Activated CD4-positive, alpha-beta T cell treated with anti-CD3 and anti-CD28 coated beads, Interleukin-2, amount 10 ng/mL, durations not matched to agents 24 days and 14 days (primary cell): Measurements from ENCODE around the gene COL28A1. TPM values are rescaled to one million over a fixed set of nuclear protein-coding genes. Genes with fewer than 3 reads are reported as not detected.
"Not testable (repeated sequence)": the region's sequence is repeated elsewhere in the genome, so short reads cannot be mapped to it uniquely, and the experiment has no call there.

Experiments used
- DNase-seq: peaks from one replicate; pipeline ENCODE4 v3.0.0; 2022
- H3K27ac Mint-ChIP-seq: one replicate; pipeline ENCODE4 v1.8.0; 2022; ENCODE audit warnings: mild to moderate bottlenecking, mixed read lengths
- H3K27me3 Mint-ChIP-seq: one replicate; pipeline ENCODE4 v1.8.0; 2022; ENCODE audit warnings: mixed read lengths
- H3K36me3 Mint-ChIP-seq: one replicate; pipeline ENCODE4 v1.8.0; 2022; ENCODE audit warnings: low read depth, mild to moderate bottlenecking, mixed read lengths
- H3K4me1 Mint-ChIP-seq: one replicate; pipeline ENCODE4 v1.8.0; 2021; ENCODE audit warnings: mixed read lengths
- H3K4me3 Mint-ChIP-seq: one replicate; pipeline ENCODE4 v1.8.0; 2022; ENCODE audit warnings: mild to moderate bottlenecking, moderate library complexity, mixed read lengths
- H3K9me3 Mint-ChIP-seq: one replicate; pipeline ENCODE4 v1.8.0; 2021; ENCODE audit warnings: mixed read lengths
- intact Hi-C: fragments of 100-400 bp; cut with micrococcal nuclease; formaldehyde crosslinking; loops from one replicate; pipeline ENCODE4 v1.15.1; 2023
- total RNA-seq: library from RNA; stranded (reverse); gene quantifications from 2 replicates; pipeline ENCODE4 v1.2.3, GENCODE V29; 2022

Gene COL28A1
- total RNA-seq, 1 donor from 2014 or later = not detected

GRCh38 chr7:7495171-7495570, 40.5 kb downstream of the COL28A1 start:
- Mint-ChIP-seq H3K36me3 (no peaks in the 10 kb centered on the region), H3K4me3 (no peak overlapping the region), H3K9me3 (no peaks in the 10 kb centered on the region), H3K4me1 (no peaks in the 10 kb centered on the region), H3K27me3 (no peaks in the 10 kb centered on the region), H3K27ac (no peak overlapping the region)
- intact Hi-C loops = no loop called here
- DNase-seq = no peak

DNA sequence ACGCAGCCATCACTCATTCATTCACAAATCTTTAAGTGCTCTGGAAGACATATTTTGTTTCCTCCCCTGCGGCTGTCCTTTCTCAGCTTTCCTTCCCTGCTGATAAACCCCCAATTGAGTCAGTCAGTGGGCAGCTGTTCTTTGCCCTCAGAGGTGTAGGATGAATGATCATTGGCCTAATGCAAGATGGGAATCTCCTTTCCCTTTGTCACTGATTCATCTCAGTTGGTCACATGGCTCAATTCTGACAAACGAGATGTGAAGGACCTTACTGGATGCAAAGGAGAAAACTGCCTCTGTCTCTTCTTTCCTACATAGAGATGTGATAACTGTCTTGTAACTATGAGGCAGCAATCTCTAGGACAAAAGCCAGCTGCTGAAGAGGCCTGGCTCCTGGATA, 44.6 kb downstream of the COL28A1 start:
- Mint-ChIP-seq H3K4me3 (no peak overlapping the region), H3K27me3 (no peaks in the 10 kb centered on the region), H3K36me3 (no peaks in the 10 kb centered on the region), H3K4me1 (no peaks in the 10 kb centered on the region), H3K27ac (no peak overlapping the region), H3K9me3 (no peaks in the 10 kb centered on the region)
- intact Hi-C loops = no loop called here
- DNase-seq = no peak

- Mint-ChIP-seq H3K9me3 (no peaks in the 10 kb centered on the region), H3K27ac (no peak overlapping the region), H3K4me1 (no peaks in the 10 kb centered on the region), H3K4me3 (no peak overlapping the region), H3K36me3 (no peaks in the 10 kb centered on the region), H3K27me3 (peaks cover 1% of the 10 kb centered on the region)
- no peak for DNase-seq
- intact Hi-C loops = no loop called here
Measured at GRCh38 chr7:7490003-7490402, 45.7 kb downstream of the COL28A1 start.

DNA sequence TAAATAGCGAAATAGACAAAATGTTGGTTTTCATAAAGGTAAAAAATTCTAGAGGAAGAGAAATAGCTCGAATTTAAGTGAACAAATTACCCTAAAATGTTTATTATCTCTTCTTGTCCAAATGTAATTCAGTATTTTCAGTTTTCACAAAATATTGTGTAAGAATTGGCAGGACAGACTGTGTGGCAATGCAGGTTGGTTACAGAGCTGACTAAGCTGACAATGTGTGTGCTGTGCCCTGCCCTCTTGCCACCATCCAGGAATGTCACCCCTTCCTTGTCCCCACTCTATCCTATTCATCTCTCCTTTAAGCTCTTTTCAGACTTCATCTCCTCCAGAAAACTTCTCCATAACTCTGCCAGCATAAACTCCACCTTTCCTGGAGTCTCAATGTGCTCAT, 46.1 kb downstream of the COL28A1 start:
- Mint-ChIP-seq H3K4me1 (no peaks in the 10 kb centered on the region), H3K27ac (no peak overlapping the region), H3K4me3 (no peak overlapping the region), H3K27me3 (peaks cover 1% of the 10 kb centered on the region), H3K9me3 (no peaks in the 10 kb centered on the region), H3K36me3 (no peaks in the 10 kb centered on the region)
- intact Hi-C loops = no loop called here
- DNase-seq = no peak

- H3K9me3 Mint-ChIP-seq = no peaks in the 10 kb centered on the region
- peaks cover 3% of the 10 kb centered on the region for H3K27me3 Mint-ChIP-seq
- H3K4me3 Mint-ChIP-seq = no peak overlapping the region
- H3K27ac Mint-ChIP-seq = no peak overlapping the region
- intact Hi-C loops = no loop called here
- DNase-seq = no peak
- H3K36me3 Mint-ChIP-seq = no peaks in the 10 kb centered on the region
- no peaks in the 10 kb centered on the region for H3K4me1 Mint-ChIP-seq
Measured at GRCh38 chr7:7486362-7486761, 49.3 kb downstream of the COL28A1 start.

DNA sequence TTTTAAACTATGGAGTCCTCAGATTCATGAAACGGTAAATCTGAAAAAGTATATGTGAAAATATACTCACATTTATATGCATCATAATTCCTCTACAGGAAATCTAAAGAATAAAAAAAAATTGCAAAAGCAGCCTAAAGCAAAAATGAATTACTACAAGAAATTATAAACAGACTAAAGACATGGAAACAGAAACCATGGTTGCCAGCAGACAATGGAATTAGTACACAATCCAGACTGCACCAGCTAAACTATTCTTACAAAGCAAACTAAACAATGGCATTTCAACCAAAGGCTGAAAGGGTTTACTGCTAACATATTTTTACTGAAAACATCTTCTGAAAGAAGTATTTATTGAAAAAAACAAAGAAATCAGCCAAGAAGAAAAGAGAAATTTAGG, 51.6 kb downstream of the COL28A1 start:
- H3K9me3 Mint-ChIP-seq = no peaks in the 10 kb centered on the region
- H3K4me1 Mint-ChIP-seq = no peaks in the 10 kb centered on the region
- intact Hi-C loops = no loop called here
- no peak overlapping the region for H3K27ac Mint-ChIP-seq
- H3K4me3 Mint-ChIP-seq = no peak overlapping the region
- H3K27me3 Mint-ChIP-seq = peaks cover 3% of the 10 kb centered on the region
- DNase-seq = no peak
- no peaks in the 10 kb centered on the region for H3K36me3 Mint-ChIP-seq

GRCh38 chr7:7481802-7482201, 53.9 kb downstream of the COL28A1 start:
- peaks cover 3% of the 10 kb centered on the region for H3K27me3 Mint-ChIP-seq
- no peaks in the 10 kb centered on the region for H3K36me3 Mint-ChIP-seq
- no peaks in the 10 kb centered on the region for H3K9me3 Mint-ChIP-seq
- no peak for DNase-seq
- no peak overlapping the region for H3K4me3 Mint-ChIP-seq
- no peaks in the 10 kb centered on the region for H3K4me1 Mint-ChIP-seq
- H3K27ac Mint-ChIP-seq = no peak overlapping the region
- intact Hi-C loops = no loop called here

DNA sequence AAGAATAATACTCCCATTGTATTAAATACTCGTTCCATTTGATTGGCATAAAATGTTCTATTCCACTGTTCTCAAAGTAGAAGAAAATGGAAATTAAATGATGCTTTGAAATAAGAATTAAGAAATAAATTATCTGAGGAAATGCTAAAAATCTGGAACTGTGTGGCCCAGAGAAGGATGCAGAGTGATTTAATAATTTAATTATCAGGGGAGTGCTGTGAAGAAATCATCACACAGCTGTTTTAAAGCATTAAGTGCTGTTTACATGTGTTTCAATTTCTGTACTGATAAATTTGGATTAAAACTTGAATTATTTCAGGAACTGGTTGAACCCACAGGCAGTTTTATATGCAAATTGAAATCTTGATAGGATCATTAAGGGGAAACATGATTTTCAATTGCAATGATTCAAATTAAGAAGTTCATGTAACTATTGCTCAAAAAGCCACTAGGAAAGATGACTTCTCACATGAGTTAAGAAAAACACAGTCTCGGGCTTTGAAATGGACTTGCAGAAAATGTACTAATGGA, 56.3 kb downstream of the COL28A1 start:
- intact Hi-C loops = no loop called here

DNA sequence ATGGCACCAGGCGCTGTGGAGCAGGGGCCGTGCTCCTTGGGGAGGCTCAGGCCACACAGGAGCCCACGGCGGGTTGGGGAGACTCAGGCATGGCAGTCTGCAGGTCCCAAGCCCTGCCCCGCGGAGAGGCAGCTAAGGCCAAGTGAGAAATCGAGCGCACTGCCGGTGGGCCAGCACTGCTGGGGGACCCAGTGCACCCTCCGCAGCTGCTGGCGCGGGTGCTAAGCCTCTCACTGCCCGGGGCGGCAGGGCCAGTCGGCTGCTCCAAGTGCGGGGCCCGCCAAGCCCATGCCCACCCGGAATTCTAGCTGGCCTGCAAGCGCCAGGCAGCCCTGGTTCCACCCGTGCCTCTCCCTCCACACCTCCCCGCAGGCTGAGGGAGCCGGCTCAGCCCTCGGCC, 57.1 kb downstream of the COL28A1 start:
- intact Hi-C loops = no loop called here
- H3K36me3 Mint-ChIP-seq = no peaks in the 10 kb centered on the region

More for the DNA sequence above, 56.3 kb downstream of the COL28A1 start:
- DNase-seq = no peak
- no peaks in the 10 kb centered on the region for H3K9me3 Mint-ChIP-seq
- H3K36me3 Mint-ChIP-seq = no peaks in the 10 kb centered on the region
- H3K4me3 Mint-ChIP-seq = no peak overlapping the region
- H3K27me3 Mint-ChIP-seq = peaks cover 2% of the 10 kb centered on the region
- H3K27ac Mint-ChIP-seq = no peak overlapping the region
- no peaks in the 10 kb centered on the region for H3K4me1 Mint-ChIP-seq

GRCh38 chr7:7477641-7478040, 58.0 kb downstream of the COL28A1 start:
- H3K36me3 Mint-ChIP-seq, H3K27ac Mint-ChIP-seq, DNase-seq, H3K27me3 Mint-ChIP-seq, H3K4me1 Mint-ChIP-seq, H3K4me3 Mint-ChIP-seq, intact Hi-C loops, H3K9me3 Mint-ChIP-seq: not testable (repeated sequence)

More for the DNA sequence above, 57.1 kb downstream of the COL28A1 start:
- Mint-ChIP-seq H3K27me3 (peaks cover 2% of the 10 kb centered on the region), H3K4me1 (no peaks in the 10 kb centered on the region), H3K4me3 (no peak overlapping the region), H3K9me3 (no peaks in the 10 kb centered on the region), H3K27ac (no peak overlapping the region)
- DNase-seq = no peak

DNA sequence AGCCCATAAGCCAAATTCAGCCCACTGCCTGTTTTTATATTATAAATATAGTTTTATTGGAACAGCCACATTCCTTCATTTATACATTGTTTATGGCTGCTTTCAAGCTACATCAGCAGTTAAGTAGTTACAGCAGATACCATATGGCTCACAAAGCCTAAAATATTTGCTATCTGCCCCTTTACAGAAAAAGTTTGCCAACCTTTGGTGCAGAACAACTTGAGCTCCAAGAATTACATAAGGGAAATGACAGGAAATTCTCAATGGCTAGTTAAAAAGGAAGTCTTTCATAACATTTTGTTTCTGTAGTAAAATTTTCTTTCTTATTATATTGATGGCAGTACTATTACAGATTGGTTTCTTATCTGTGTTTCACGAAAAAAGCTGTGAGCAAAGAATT, 59.3 kb downstream of the COL28A1 start:
- peaks cover 1% of the 10 kb centered on the region for H3K9me3 Mint-ChIP-seq
- no peaks in the 10 kb centered on the region for H3K4me1 Mint-ChIP-seq

DNA sequence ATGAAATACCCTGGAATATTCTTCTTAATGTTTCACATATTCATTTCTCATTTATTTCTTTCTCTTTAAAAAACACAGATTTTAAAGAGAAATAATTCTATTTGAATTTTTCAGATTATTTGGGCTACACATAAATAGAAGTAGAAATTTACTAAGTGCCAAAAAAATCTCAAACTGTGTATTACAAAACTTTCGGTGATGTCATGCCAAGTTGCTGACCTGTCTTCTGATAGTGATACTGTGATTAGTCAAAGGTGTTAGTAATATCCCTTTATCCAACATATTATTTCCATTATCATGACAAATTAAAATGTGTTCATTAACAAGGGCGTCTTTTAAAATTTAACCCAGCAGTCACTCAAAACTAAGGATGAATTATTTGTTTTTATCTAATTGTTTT, 60.1 kb downstream of the COL28A1 start:
- Mint-ChIP-seq H3K9me3 (peaks cover 4% of the 10 kb centered on the region), H3K27me3 (no peaks in the 10 kb centered on the region), H3K27ac (no peak overlapping the region), H3K4me1 (no peaks in the 10 kb centered on the region), H3K4me3 (no peak overlapping the region), H3K36me3 (no peaks in the 10 kb centered on the region)
- intact Hi-C loops = no loop called here
- DNase-seq = no peak

More for the DNA sequence above, 59.3 kb downstream of the COL28A1 start:
- DNase-seq = no peak
- intact Hi-C loops = no loop called here
- H3K4me3 Mint-ChIP-seq = no peak overlapping the region
- H3K27ac Mint-ChIP-seq = no peak overlapping the region
- no peaks in the 10 kb centered on the region for H3K27me3 Mint-ChIP-seq
- no peaks in the 10 kb centered on the region for H3K36me3 Mint-ChIP-seq

DNA sequence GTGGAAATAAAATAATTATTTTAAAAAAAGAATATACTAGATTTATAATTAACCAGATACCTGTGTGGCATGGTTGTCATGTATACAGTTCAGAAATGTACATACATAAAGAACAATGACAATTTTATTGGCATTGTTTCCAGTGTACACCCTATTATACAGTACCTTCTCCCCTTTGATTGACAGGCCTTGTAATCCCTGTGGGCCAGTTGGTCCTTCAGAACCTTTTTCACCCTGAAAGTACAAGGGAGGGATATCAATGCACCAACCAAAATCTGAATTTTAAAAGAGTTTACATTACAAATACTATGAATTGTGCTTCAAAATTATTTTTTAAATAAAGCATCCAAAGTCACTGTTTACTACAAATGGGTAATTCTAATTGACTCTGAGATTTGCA, 61.2 kb downstream of the COL28A1 start:
- Mint-ChIP-seq H3K4me1 (no peaks in the 10 kb centered on the region), H3K27me3 (no peaks in the 10 kb centered on the region), H3K27ac (no peak overlapping the region), H3K36me3 (no peaks in the 10 kb centered on the region), H3K9me3 (peaks cover 4% of the 10 kb centered on the region), H3K4me3 (no peak overlapping the region)
- intact Hi-C loops = no loop called here
- DNase-seq = no peak

DNA sequence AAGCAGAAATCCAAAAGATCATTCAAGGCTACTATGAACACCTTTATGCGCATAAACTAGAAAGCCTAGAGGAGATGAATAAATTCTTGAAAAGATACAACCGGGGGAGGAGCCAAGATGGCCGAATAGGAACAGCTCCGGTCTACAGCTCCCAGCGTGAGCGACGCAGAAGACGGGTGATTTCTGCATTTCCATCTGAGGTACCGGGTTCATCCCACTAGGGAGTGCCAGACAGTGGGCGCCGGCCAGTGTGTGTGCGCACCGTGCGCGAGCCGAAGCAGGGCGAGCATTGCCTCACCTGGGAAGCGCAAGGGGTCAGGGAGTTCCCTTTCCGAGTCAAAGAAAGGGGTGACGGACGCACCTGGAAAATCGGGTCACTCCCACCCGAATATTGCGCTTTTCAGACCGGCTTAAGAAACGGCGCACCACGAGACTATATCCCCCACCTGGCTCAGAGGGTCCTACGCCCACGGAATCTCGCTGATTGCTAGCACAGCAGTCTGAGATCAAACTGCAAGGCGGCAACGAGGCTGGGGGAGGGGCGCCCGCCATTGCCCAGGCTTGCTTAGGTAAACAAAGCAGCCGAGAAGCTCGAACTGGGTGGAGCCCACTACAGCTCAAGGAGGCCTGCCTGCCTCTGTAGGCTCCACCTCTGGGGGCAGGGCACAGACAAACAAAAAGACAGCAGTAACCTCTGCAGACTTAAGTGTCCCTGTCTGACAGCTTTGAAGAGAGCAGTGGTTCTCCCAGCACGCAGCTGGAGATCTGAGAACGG, 70.5 kb downstream of the COL28A1 start:
- intact Hi-C loops, H3K27me3 Mint-ChIP-seq, H3K27ac Mint-ChIP-seq, DNase-seq, H3K36me3 Mint-ChIP-seq, H3K9me3 Mint-ChIP-seq, H3K4me3 Mint-ChIP-seq, H3K4me1 Mint-ChIP-seq: not testable (repeated sequence)

DNA sequence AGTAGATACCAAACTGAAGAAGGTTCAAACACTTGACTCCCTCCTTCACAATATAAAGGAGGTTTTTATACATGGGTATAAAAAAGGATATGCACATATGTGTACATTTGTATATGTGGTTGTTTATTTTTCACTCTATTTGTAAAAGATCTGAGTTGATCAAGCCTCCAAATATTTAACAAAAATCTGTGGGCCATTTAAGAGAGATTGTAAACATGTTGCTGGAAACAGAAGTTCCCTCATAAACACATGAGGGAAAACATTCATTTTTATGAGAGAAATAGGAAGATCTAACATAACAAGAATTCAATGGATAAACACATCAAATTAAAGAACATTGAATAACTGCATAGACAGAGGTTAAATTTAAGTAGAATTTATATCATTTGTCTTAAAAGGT, 81.7 kb downstream of the COL28A1 start:
- Mint-ChIP-seq H3K27ac (no peak overlapping the region), H3K4me1 (no peaks in the 10 kb centered on the region), H3K36me3 (no peaks in the 10 kb centered on the region), H3K9me3 (peaks cover 4% of the 10 kb centered on the region), H3K27me3 (peaks cover 2% of the 10 kb centered on the region), H3K4me3 (no peak overlapping the region)
- no peak for DNase-seq
- intact Hi-C loops = no loop called here
